Breast epithelium (tissue), 3 donors: ENCODE measurements around the gene CDCA4.

Experiments
- CTCF ChIP-seq, 3 donors: fragments of 450-650 bp; IDR thresholded peaks; one replicate each; pipeline ENCODE4 v1.5.1; 2016 to 2017; ENCODE audit warnings: antibody characterized with exemption in 3 of 3, mild to moderate bottlenecking in 3 of 3, moderate library complexity in 3 of 3
- POLR2A ChIP-seq: fragments of 450-650 bp; IDR thresholded peaks from one replicate; pipeline ENCODE4 v1.6.1; 2016; ENCODE audit warnings: antibody characterized with exemption, mild to moderate bottlenecking, moderate library complexity

DNA sequence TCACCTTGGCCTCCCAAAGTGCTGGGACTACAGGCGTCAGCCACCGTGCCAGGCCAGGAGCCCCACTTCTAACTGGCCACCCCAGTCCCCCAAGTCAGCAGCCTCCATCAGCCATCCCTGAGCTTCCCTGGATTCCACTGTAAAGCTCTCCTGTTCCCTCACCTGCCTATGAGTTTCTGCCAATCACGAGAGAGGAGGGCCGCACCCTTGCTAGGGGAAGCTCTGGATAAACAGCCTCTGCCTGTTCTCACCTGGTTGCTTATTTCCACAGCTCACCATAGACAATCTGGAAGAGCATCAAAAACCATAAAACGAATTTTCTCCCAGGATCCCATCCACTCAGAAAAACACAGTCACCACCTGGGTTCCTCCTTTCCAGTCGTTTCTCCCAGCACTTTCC lies 5.0 kb downstream of the CDCA4 start:
- no peak for TF ChIP-seq CTCF (IDR thresholded peaks at IDR 0.05)
- no peak for TF ChIP-seq POLR2A
